Aorta (tissue), 5 donors: ENCODE data around the gene GATA6. TPM values are rescaled to one million over a fixed set of nuclear protein-coding genes. Genes with fewer than 3 reads are reported as not detected.
A peak's percentile ranks its signal among the peaks of the same experiment; 100 is the strongest.
"Not testable (repeated sequence)": the region's sequence is repeated elsewhere in the genome, so short reads cannot be mapped to it uniquely, and the experiment has no call there.

Experiments used
- ATAC-seq: fragments of 200-7000 bp; cut with Tn5 transposase; one replicate; pipeline ENCODE4 v1.9.1; 2022; ENCODE audit warnings: moderate library complexity; ENCODE audit not compliant: low FRiP score
- DNase-seq, 2 donors: peaks; one replicate each; pipeline ENCODE4 v3.0.0-alpha.2; 2020
- H3K27ac ChIP-seq, 2 donors: one replicate each; pipeline ENCODE4 v1.5.1; 2013; ENCODE audit warnings: low read length in 2 of 2, mild to moderate bottlenecking in 2 of 2, moderate library complexity in 2 of 2, control low read depth in 1 of 2, inconsistent platforms in 1 of 2, low read depth in 1 of 2
- H3K27me3 ChIP-seq, 2 donors: one replicate each; pipeline ENCODE4 v1.6.1; 2013; ENCODE audit warnings: control low read depth in 1 of 2, low read length in 1 of 2, mild to moderate bottlenecking in 1 of 2, moderate library complexity in 1 of 2; ENCODE audit not compliant: insufficient read depth in 2 of 2, control insufficient read depth in 1 of 2
- H3K36me3 ChIP-seq, 2 donors: one replicate each; pipeline ENCODE4 v1.6.1; 2013; ENCODE audit warnings: control low read depth in 1 of 2, low read length in 1 of 2, mild to moderate bottlenecking in 1 of 2; ENCODE audit not compliant: insufficient read depth in 2 of 2, control insufficient read depth in 1 of 2
- H3K4me1 ChIP-seq, 2 donors: one replicate each; pipeline ENCODE4 v1.6.1; 2013; ENCODE audit warnings: low read length in 2 of 2, control low read depth in 1 of 2, mild to moderate bottlenecking in 1 of 2, moderate library complexity in 1 of 2; ENCODE audit not compliant: insufficient read depth in 2 of 2, control insufficient read depth in 1 of 2
- H3K4me3 ChIP-seq, 2 donors: one replicate each; pipeline ENCODE4 v1.5.1; 2013; ENCODE audit warnings: low read length in 2 of 2, control low read depth in 1 of 2, mild to moderate bottlenecking in 1 of 2
- H3K9me3 ChIP-seq: one replicate; pipeline ENCODE4 v1.6.1; 2013; ENCODE audit warnings: mild to moderate bottlenecking, low read length; ENCODE audit not compliant: control insufficient read depth
- WGBS, 2 donors: extraction: QIAGEN DNeasy Blood & Tissue Kit; methylation state at CpG; one replicate each; pipeline ENCODE4 v1.1.7; 2013; 5-methylcytosine and 5-hydroxymethylcytosine counted together
- intact Hi-C, 2 donors: fragments of 100-400 bp; cut with DNase I; formaldehyde crosslinking; loops; one replicate each; pipeline versions ENCODE4 v1.14.2 to v1.15.0; 2022
- polyA plus RNA-seq, 2 donors: library from polyadenylated mRNA; stranded (reverse); fragments of 200-250 nt; gene quantifications; one replicate each; pipeline ENCODE4 v1.2.3, GENCODE V29; 2013
- total RNA-seq, 2 donors: library from RNA; stranded (reverse); fragmentation: NEBNext Ultra II Directional; extraction: Animal tissue kit (Norgen Biotek cat#: 25700); gene quantifications; one replicate each; pipeline ENCODE4 v1.2.1, GENCODE V29; 2021
- donor health status: healthy with polysubstance abuse.
- donor health status: Bipolar disorder and iron deficiency.
- donor health status: DM: no; HTN: no; CAD: no.
- donor health status: DM: no; HTN: no; CAD: no.
- donor health status: DM: yes; HTN: yes; CAD: no.

The GATA6 gene
- total and polyA plus RNA-seq, 4 donors: 16.0 to 41.5 (median 30.8) TPM

- Histone ChIP-seq H3K36me3 (no peaks in the 10 kb centered on the region), H3K27ac (peak overlapping the region; percentile 95 to 96), H3K27me3 (no peaks in the 10 kb centered on the region), H3K4me3 (no peak overlapping the region), H3K4me1 (peaks cover 0 to 3% of the 10 kb centered on the region in 2 donors), H3K9me3 (no peaks in the 10 kb centered on the region)
- no peak for DNase-seq
- intact Hi-C loops: no loop called here
- 8 to 11% methylated on average over 4 of the region's 4 CpGs for WGBS, 2 donors
- no peak for ATAC-seq
Observed at GRCh38 chr18:22182884-22183697, 13.7 kb downstream of the GATA6 start.

GRCh38 chr18:22183698-22184170 is 14.3 kb downstream of the GATA6 start:
- H3K9me3 ChIP-seq: no peaks in the 10 kb centered on the region
- H3K4me1 ChIP-seq: peaks cover 3% of the 10 kb centered on the region in 2 donors
- H3K4me3 ChIP-seq: peak overlapping the region in 1 of 2 donors; percentile 10
- H3K36me3 ChIP-seq: no peaks in the 10 kb centered on the region
- H3K27me3 ChIP-seq: no peaks in the 10 kb centered on the region
- DNase-seq: no peak
- intact Hi-C loops: loop anchor here in 1 of 2 donors (2.0 kb wide), 1 partner anchor 283 kb away; no protein-coding TSS in a partner anchor
- peak overlapping the region; percentile 95 to 96 for H3K27ac ChIP-seq
- whole genome bisulfite sequencing, 2 donors: 9 to 11% methylated on average over 3 of the region's 3 CpGs
- no peak for ATAC-seq

- not testable (repeated sequence) for H3K4me1 ChIP-seq, H3K36me3 ChIP-seq, H3K4me3 ChIP-seq, H3K27me3 ChIP-seq, H3K9me3 ChIP-seq, DNase-seq
- intact Hi-C loops: loop anchor here in 1 of 2 donors (2.0 kb wide), 1 partner anchor 282 kb away; no protein-coding TSS in a partner anchor
- ATAC-seq: peak; percentile 66
- H3K27ac ChIP-seq: peak overlapping the region; percentile 87 to 99
- whole genome bisulfite sequencing, 2 donors: 15% methylated on average over 8 of the region's 8 CpGs
Observed at GRCh38 chr18:22184573-22184972, 15.2 kb downstream of the GATA6 start.

GRCh38 chr18:22185273-22185672 is 15.9 kb downstream of the GATA6 start:
- H3K27ac ChIP-seq: peak overlapping the region; percentile 87 to 99
- intact Hi-C loops: loop anchor here in 1 of 2 donors (2.0 kb wide), 1 partner anchor 282 kb away; no protein-coding TSS in a partner anchor
- no peak overlapping the region for H3K4me3 ChIP-seq
- H3K9me3 ChIP-seq: no peaks in the 10 kb centered on the region
- DNase-seq: peak; percentile 82 to 89
- H3K4me1 ChIP-seq: peaks cover 3 to 4% of the 10 kb centered on the region in 2 donors
- H3K36me3 ChIP-seq: no peaks in the 10 kb centered on the region
- H3K27me3 ChIP-seq: no peaks in the 10 kb centered on the region
- 3 to 4% methylated on average over 6 of the region's 6 CpGs for WGBS, 2 donors
- ATAC-seq: peak; percentile 74

- H3K4me3 ChIP-seq: no peak overlapping the region
- peak overlapping the region; percentile 68 to 99 for H3K27ac ChIP-seq
Observed at GRCh38 chr18:22185771-22186386, 16.5 kb downstream of the GATA6 start.

GRCh38 chr18:22186484-22186971 is 17.1 kb downstream of the GATA6 start:
- WGBS, 2 donors: 2 to 5% methylated on average over 6 of the region's 6 CpGs
- Histone ChIP-seq H3K4me3 (no peak overlapping the region), H3K27me3 (no peaks in the 10 kb centered on the region), H3K4me1 (peaks cover 3 to 4% of the 10 kb centered on the region in 2 donors), H3K9me3 (no peaks in the 10 kb centered on the region), H3K27ac (peak overlapping the region; percentile 68 to 99), H3K36me3 (no peaks in the 10 kb centered on the region)
- ATAC-seq: no peak
- intact Hi-C loops: no loop called here
- peak in 1 of 2 donors; percentile 43 for DNase-seq

More at GRCh38 chr18:22185771-22186386, 16.5 kb downstream of the GATA6 start:
- WGBS, 2 donors: 24 to 25% methylated on average over 10 of the region's 10 CpGs
- Histone ChIP-seq H3K9me3 (no peaks in the 10 kb centered on the region), H3K27me3 (no peaks in the 10 kb centered on the region), H3K4me1 (peaks cover 3 to 4% of the 10 kb centered on the region in 2 donors), H3K36me3 (no peaks in the 10 kb centered on the region)
- intact Hi-C loops: loop anchor here in 1 of 2 donors (2.0 kb wide), 1 partner anchor 281 kb away; no protein-coding TSS in a partner anchor
- DNase-seq: no peak
- ATAC-seq: no peak

- peak in 1 of 2 donors; percentile 78 for DNase-seq
- H3K4me3 ChIP-seq: no peak overlapping the region
- H3K4me1 ChIP-seq: peaks cover 6% of the 10 kb centered on the region in 2 donors
Observed at GRCh38 chr18:22188559-22189267, 19.3 kb downstream of the GATA6 start.

More at GRCh38 chr18:22188559-22189267, 19.3 kb downstream of the GATA6 start:
- intact Hi-C loops: no loop called here
- Histone ChIP-seq H3K27me3 (no peaks in the 10 kb centered on the region), H3K9me3 (no peaks in the 10 kb centered on the region), H3K27ac (peak overlapping the region; percentile 91 to 93), H3K36me3 (no peaks in the 10 kb centered on the region)
- ATAC-seq: peak; percentile 30
- 16% methylated on average over 11 of the region's 11 CpGs for WGBS, 2 donors
